ENCODE data around the gene ELAPOR2.

GRCh38 chr7:87094322-87094721 lies 34.9 kb upstream of the ELAPOR2 start:
- no peak for TF ChIP-seq CTCF (IDR thresholded peaks at IDR 0.05; ENCODE audit: low read depth, low read length, missing input control)
- no peak for TF ChIP-seq ATF3 (IDR thresholded peaks at IDR 0.05)
- no peak for TF ChIP-seq TAF1 (conservative IDR thresholded peaks at IDR 0.05)
- TF ChIP-seq RXRA (IDR thresholded peaks at IDR 0.05): no peak
